Adipose tissue (tissue), 3 donors: ENCODE results near the gene MSRB3. TPM values are rescaled to one million over a fixed set of nuclear protein-coding genes. Genes with fewer than 3 reads are reported as not detected.

Experiments
- H3K27ac ChIP-seq: one replicate; pipeline ENCODE4 v1.5.1; 2013; ENCODE audit warnings: low read depth, low read length
- WGBS, 3 donors: extraction: QIAGEN DNeasy Blood & Tissue Kit; methylation state at CpG; one replicate each; pipeline ENCODE4 v1.1.7; 2013; 5-methylcytosine and 5-hydroxymethylcytosine counted together
- polyA plus RNA-seq, 3 donors: library from polyadenylated mRNA; stranded (reverse); fragments of 200-250 nt; gene quantifications; one replicate each; pipeline ENCODE4 v1.2.3, GENCODE V29; 2013
- donor health status: healthy with polysubstance abuse.
- donor health status: Bipolar disorder and iron deficiency.
- donor health status: healthy.

The MSRB3 gene
- polyA plus RNA-seq, result 10 to 100 TPM in 2 of 3 donors, 1 to 10 TPM in 1; 2.9 to 30.9 (median 26.9) TPM

GRCh38 chr12:65278576-65279368, at the start of gene MSRB3:
TSS of gene MSRB3 (plus strand) at chr12:65278683. CDS start at chr12:65308580, 29,897 bp downstream.
- WGBS, 3 donors, result 0 to 1% (median 1%) methylated on average over 69 to 85 of the region's 85 CpGs
- H3K27ac ChIP-seq, result peak within 1 kb of the TSS; percentile 19

GRCh38 chr12:65229441-65229840, 49.0 kb upstream of the MSRB3 start:
- no peak overlapping the region for H3K27ac ChIP-seq
- WGBS, 3 donors, result 73 to 100% (median 89%) methylated on average over 1 of the region's 1 CpG

GRCh38 chr12:65232476-65233077, 45.9 kb upstream of the MSRB3 start:
- 7 to 21% (median 10%) methylated on average over 3 of the region's 3 CpGs for WGBS, 3 donors
- no peak overlapping the region for H3K27ac ChIP-seq

- H3K27ac ChIP-seq, result no peak overlapping the region
- 95 to 100% (median 99%) methylated on average over 1 of the region's 1 CpG for WGBS, 3 donors
These were observed 41.3 kb upstream of the MSRB3 start for GRCh38 chr12:65237153-65237552.

GRCh38 chr12:65238609-65239008, 39.9 kb upstream of the MSRB3 start:
- H3K27ac ChIP-seq, result no peak overlapping the region
- WGBS, 3 donors, result 86 to 95% (median 95%) methylated on average over 3 of the region's 3 CpGs

GRCh38 chr12:65248656-65249633, 29.5 kb upstream of the MSRB3 start:
- 91 to 94% (median 94%) methylated on average over 2 of the region's 2 CpGs for WGBS, 3 donors
- H3K27ac ChIP-seq, result no peak overlapping the region

- 63 to 83% (median 77%) methylated on average over 1 of the region's 1 CpG for WGBS, 3 donors
- H3K27ac ChIP-seq, result no peak overlapping the region
These were observed 26.0 kb upstream of the MSRB3 start for GRCh38 chr12:65252515-65252914.

GRCh38 chr12:65257986-65258385, 20.5 kb upstream of the MSRB3 start:
- no peak overlapping the region for H3K27ac ChIP-seq

- no peak overlapping the region for H3K27ac ChIP-seq
These were observed 19.0 kb upstream of the MSRB3 start for GRCh38 chr12:65259501-65259900.

GRCh38 chr12:65263777-65264176, 14.7 kb upstream of the MSRB3 start:
- WGBS, 3 donors, result 53 to 90% (median 66%) methylated on average over 4 of the region's 4 CpGs

GRCh38 chr12:65266408-65266807, 12.1 kb upstream of the MSRB3 start:
- no peak overlapping the region for H3K27ac ChIP-seq
- 86 to 95% (median 87%) methylated on average over 3 of the region's 3 CpGs for WGBS, 3 donors

More at GRCh38 chr12:65263777-65264176, 14.7 kb upstream of the MSRB3 start:
- no peak overlapping the region for H3K27ac ChIP-seq

GRCh38 chr12:65269603-65270002, 8.9 kb upstream of the MSRB3 start:
- H3K27ac ChIP-seq, result no peak overlapping the region

GRCh38 chr12:65274602-65275272, 3.7 kb upstream of the MSRB3 start:
- no peak overlapping the region for H3K27ac ChIP-seq
- WGBS, 3 donors, result 85 to 86% (median 85%) methylated on average over 7 of the region's 7 CpGs

More at GRCh38 chr12:65269603-65270002, 8.9 kb upstream of the MSRB3 start:
- WGBS, 3 donors, result 72 to 83% (median 78%) methylated on average over 1 of the region's 1 CpG

- no peak overlapping the region for H3K27ac ChIP-seq
- WGBS, 3 donors, result 80 to 87% (median 80%) methylated on average over 3 of the region's 3 CpGs
These were observed 2.9 kb upstream of the MSRB3 start for GRCh38 chr12:65275627-65276026.

GRCh38 chr12:65276916-65277530, 1.5 kb upstream of the MSRB3 start:
- WGBS, 3 donors, result 42 to 72% (median 55%) methylated on average over 3 of the region's 3 CpGs
- H3K27ac ChIP-seq, result no peak overlapping the region

- WGBS, 3 donors, result 17 to 33% (median 29%) methylated on average over 18 to 23 of the region's 23 CpGs
- no peak overlapping the region for H3K27ac ChIP-seq
These were observed 398 bp upstream of the MSRB3 start for GRCh38 chr12:65277994-65278575.

GRCh38 chr12:65279369-65280112, 1.1 kb downstream of the MSRB3 start:
- H3K27ac ChIP-seq, result peak overlapping the region; percentile 19
- 9 to 20% (median 9%) methylated on average over 21 to 23 of the region's 23 CpGs for WGBS, 3 donors
